ENCODE measurements around the gene WWP2.

WWP2 gene

DNA sequence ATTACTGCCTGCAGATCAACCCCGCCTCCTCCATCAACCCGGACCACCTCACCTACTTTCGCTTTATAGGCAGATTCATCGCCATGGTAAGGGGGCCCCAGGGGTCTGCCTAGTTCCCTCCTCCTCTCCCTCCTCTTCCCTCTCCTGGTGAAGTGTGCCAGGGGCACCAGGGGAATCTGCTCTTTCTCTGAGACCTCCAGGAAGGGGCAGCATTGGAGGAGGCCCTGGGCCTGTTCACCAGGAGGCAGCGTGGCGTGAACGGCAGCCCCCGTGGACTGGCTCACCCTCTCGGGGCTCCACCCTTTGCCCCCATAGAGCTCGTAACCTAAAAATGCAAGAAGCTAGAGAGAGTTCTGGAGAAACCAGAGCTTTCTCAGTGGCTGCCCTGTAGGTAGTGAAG, 171.9 kb downstream of the WWP2 start:
- Histone ChIP-seq H3K27ac (no peak overlapping the region), H3K36me3 (replicated peaks) (peaks cover 58% of the 10 kb centered on the region)
- no peak for DNase-seq

DNA sequence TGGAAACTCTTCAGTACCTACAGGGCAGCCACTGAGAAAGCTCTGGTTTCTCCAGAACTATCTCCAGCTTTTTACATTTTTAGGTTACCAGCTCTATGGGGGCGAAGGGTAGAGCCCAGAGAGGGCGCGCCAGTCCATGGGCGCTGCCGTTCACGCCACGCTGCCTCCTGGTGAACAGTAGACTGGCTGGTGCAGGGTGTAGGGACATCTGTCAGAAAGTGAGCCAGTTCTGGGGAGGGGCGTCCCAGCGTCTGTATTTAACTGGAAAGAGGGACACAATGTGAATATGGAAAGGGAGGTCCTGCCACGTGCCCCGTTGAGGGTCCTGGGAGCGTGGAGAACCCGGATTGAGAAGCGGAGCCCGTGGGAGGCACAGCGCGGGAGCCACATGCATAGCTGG, 172.6 kb downstream of the WWP2 start:
- Histone ChIP-seq H3K27me3 (replicated peaks) (no peaks in the 10 kb centered on the region), H3K36me3 (replicated peaks) (peaks cover 59% of the 10 kb centered on the region), H3K4me3 (ENCODE audit: low read depth, low read length) (no peak overlapping the region), H3K27ac (no peak overlapping the region)
- in situ Hi-C loops (cut with HindIII; ENCODE audit: low pct_ligation_motif_present, low sequenced_read_pairs) = no loop called here
- TF ChIP-seq, protein P1, sequence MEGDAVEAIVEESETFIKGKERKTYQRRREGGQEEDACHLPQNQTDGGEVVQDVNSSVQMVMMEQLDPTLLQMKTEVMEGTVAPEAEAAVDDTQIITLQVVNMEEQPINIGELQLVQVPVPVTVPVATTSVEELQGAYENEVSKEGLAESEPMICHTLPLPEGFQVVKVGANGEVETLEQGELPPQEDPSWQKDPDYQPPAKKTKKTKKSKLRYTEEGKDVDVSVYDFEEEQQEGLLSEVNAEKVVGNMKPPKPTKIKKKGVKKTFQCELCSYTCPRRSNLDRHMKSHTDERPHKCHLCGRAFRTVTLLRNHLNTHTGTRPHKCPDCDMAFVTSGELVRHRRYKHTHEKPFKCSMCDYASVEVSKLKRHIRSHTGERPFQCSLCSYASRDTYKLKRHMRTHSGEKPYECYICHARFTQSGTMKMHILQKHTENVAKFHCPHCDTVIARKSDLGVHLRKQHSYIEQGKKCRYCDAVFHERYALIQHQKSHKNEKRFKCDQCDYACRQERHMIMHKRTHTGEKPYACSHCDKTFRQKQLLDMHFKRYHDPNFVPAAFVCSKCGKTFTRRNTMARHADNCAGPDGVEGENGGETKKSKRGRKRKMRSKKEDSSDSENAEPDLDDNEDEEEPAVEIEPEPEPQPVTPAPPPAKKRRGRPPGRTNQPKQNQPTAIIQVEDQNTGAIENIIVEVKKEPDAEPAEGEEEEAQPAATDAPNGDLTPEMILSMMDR (IDR thresholded peaks at IDR 0.05; ENCODE audit: low read depth, low read length, missing control alignments) = no peak
- no peak for DNase-seq

More for the DNA sequence above, 171.9 kb downstream of the WWP2 start:
- in situ Hi-C loops (cut with HindIII; ENCODE audit: low pct_ligation_motif_present, low sequenced_read_pairs) = no loop called here
- Histone ChIP-seq H3K4me3 (ENCODE audit: low read depth, low read length) (no peak overlapping the region), H3K27me3 (replicated peaks) (no peaks in the 10 kb centered on the region)
- TF ChIP-seq, protein P1 (IDR thresholded peaks at IDR 0.05; ENCODE audit: low read depth, low read length, missing control alignments) = no peak

DNA sequence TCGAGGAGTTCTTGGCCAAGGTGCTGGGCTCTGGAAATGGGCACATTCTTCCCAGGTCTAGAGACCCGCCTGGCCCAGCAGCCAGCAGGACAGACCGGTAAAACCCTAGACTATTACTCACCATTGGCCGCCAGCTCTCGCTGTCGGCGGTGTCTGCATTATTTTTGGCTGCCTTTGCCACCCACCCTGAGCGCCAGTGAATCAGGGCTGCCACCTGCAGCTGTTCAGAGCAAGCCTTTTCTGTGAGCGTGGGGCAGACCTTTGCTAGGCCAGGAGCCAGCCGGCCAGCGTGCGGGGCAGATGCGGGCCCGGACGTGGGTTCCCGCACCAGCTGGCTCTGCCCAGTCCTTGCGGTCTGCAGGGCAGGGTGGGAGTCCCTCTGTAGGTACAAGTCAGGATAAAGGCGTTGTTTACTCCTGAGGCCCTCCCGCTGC, 173.2 kb downstream of the WWP2 start:
- H3K27ac ChIP-seq = no peak overlapping the region
- H3K27me3 ChIP-seq (replicated peaks) = no peaks in the 10 kb centered on the region
- peaks cover 59% of the 10 kb centered on the region for H3K36me3 ChIP-seq (replicated peaks)
- TF ChIP-seq, protein P1 (IDR thresholded peaks at IDR 0.05; ENCODE audit: low read depth, low read length, missing control alignments) = no peak
- no peak for DNase-seq
- in situ Hi-C loops (cut with HindIII; ENCODE audit: low pct_ligation_motif_present, low sequenced_read_pairs) = no loop called here
- no peak overlapping the region for H3K4me3 ChIP-seq (ENCODE audit: low read depth, low read length)

DNA sequence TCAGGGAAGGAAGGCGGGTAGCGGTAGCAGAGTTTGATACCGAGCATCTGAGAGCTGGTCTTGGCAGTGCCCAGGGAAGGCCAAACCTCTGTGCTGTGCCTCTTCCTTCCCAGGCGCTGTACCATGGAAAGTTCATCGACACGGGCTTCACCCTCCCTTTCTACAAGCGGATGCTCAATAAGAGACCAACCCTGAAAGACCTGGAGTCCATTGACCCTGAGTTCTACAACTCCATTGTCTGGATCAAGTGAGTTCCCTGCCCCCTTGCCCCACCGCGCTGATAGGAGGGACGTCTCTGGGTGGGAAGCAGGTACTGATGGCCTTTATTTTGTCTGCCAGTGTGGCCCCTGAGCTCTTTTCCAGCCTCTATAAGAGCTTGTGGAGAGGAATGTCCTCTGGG, 173.6 kb downstream of the WWP2 start:
- no peak for DNase-seq
- Histone ChIP-seq H3K4me3 (ENCODE audit: low read depth, low read length) (no peak overlapping the region), H3K27me3 (replicated peaks) (no peaks in the 10 kb centered on the region), H3K36me3 (replicated peaks) (peaks cover 62% of the 10 kb centered on the region), H3K27ac (no peak overlapping the region)
- TF ChIP-seq, protein P1 (IDR thresholded peaks at IDR 0.05; ENCODE audit: low read depth, low read length, missing control alignments) = no peak
- in situ Hi-C loops (cut with HindIII; ENCODE audit: low pct_ligation_motif_present, low sequenced_read_pairs) = no loop called here

DNA sequence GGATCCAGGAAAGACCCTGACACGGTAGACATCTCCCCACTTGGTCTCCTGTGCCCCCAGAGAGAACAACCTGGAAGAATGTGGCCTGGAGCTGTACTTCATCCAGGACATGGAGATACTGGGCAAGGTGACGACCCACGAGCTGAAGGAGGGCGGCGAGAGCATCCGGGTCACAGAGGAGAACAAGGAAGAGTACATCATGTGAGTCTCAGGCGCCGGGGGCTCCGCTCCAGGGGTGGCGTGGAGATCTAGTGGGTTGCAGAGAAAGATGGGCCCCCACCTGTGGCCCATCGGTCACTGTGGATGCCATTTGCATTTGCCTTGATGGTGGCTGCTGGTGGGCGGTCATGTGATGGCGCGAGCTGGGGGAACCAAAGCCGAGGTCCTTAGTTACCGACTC, 174.1 kb downstream of the WWP2 start:
- no peak for DNase-seq
- in situ Hi-C loops (cut with HindIII; ENCODE audit: low pct_ligation_motif_present, low sequenced_read_pairs) = no loop called here
- TF ChIP-seq, protein P1 (IDR thresholded peaks at IDR 0.05; ENCODE audit: low read depth, low read length, missing control alignments) = no peak

DNA sequence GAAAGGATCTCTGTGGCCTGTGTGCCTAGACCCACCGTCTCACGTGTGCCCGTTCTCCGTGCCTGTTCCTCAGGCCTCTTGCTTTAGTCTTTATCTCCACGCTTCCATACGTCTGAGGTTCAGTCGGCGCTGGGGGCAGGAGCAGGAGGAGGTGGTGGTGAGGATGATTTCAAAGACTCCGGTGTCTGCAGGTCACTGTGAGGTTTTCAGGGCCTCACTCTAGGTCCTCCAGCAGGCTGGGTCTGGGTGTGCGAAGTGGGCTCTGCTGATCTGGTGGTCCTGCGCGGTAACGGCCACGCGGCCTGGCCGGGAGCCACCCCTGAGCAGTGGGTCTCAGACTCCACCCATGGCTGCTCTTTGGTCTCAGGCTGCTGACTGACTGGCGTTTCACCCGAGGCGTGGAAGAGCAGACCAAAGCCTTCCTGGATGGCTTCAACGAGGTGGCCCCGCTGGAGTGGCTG, 174.6 kb downstream of the WWP2 start:
- in situ Hi-C loops (cut with HindIII; ENCODE audit: low pct_ligation_motif_present, low sequenced_read_pairs) = no loop called here
- H3K4me3 ChIP-seq (ENCODE audit: low read depth, low read length) = no peak overlapping the region
- no peak overlapping the region for H3K27ac ChIP-seq
- H3K36me3 ChIP-seq (replicated peaks) = peaks cover 57% of the 10 kb centered on the region
- TF ChIP-seq, protein P1 (IDR thresholded peaks at IDR 0.05; ENCODE audit: low read depth, low read length, missing control alignments) = no peak
- H3K27me3 ChIP-seq (replicated peaks) = no peaks in the 10 kb centered on the region
- no peak for DNase-seq

More for the DNA sequence above, 174.1 kb downstream of the WWP2 start:
- Histone ChIP-seq H3K27ac (no peak overlapping the region), H3K36me3 (replicated peaks) (peaks cover 62% of the 10 kb centered on the region), H3K4me3 (ENCODE audit: low read depth, low read length) (no peak overlapping the region), H3K27me3 (replicated peaks) (no peaks in the 10 kb centered on the region)
